Right kidney (tissue), 1 donor: Measurements from ENCODE around the gene KRT76.

Source experiments
- DNase-seq: peaks from one replicate; pipeline ENCODE4 v3.0.0-alpha.2; 2016

KRT76 gene

GRCh38 chr12:52813203-52813819 is 36.2 kb upstream of the KRT76 start:
- no peak for DNase-seq

- DNase-seq, result no peak
Observed at GRCh38 chr12:52812749-52813148, 35.6 kb upstream of the KRT76 start.

GRCh38 chr12:52812073-52812400 is 34.9 kb upstream of the KRT76 start:
- no peak for DNase-seq

DNA sequence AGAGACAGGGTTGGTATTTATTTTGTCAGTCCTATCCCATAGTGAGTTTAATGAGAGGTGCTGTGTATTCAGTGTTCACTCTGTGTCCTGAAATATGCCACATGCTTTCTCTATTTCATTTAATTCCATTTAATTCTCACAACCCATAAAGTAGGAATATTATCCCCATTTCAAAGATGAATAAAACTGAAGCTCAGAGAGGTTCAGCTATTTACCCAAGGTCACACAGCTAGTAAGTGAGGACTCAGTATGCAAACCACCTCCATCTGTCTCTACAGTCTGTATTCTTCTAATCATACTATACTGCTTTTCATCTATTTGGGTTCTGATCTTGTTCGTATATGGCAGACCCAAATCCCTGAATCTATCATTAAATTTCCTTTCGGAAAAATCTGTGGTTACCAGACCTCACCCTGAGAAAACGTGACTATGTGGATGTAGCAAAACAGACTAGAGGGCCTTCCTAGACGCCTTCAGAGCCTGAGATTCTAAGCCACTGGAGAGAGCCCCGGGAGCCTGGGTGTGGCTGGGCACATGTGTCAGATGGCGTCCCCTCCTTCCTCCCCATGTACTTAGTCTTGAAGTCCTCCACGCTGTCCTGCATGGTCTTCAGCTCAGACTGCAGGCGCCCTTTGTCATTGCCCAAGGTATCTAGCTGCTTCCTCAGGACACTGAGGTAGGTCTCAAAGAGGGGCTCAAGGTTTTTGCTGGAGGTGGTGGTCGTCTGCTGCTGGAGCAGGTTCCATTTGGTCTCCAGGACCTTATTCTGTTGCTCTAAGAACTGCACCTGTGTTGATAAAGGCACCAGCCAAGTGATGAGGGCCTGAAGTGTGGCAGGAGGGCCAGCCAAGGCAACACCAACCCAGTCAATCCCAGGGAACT is 34.3 kb upstream of the KRT76 start:
- DNase-seq, result no peak

GRCh38 chr12:52810554-52810953 is 33.4 kb upstream of the KRT76 start:
- no peak for DNase-seq

DNA sequence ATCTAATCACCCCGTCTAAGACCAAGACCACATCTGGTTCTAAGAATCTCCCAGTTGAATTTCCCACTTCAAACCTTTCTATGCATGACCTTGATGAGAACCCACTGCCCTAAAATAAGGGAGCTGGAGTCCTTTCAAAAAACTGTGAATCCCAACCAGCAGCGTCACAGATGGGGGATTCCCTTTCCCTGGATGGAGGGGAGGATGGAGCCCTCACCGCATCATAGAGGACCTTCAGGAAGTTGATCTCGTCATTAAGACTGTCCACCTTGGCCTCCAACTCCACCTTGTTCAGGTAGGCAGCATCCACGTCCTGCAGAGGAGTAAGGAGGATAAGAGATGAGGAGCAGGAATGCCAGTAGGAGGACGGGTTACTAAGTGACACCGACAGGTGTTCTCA is 32.0 kb upstream of the KRT76 start:
- DNase-seq, result no peak

GRCh38 chr12:52808573-52809160 is 31.5 kb upstream of the KRT76 start:
- no peak for DNase-seq

DNA sequence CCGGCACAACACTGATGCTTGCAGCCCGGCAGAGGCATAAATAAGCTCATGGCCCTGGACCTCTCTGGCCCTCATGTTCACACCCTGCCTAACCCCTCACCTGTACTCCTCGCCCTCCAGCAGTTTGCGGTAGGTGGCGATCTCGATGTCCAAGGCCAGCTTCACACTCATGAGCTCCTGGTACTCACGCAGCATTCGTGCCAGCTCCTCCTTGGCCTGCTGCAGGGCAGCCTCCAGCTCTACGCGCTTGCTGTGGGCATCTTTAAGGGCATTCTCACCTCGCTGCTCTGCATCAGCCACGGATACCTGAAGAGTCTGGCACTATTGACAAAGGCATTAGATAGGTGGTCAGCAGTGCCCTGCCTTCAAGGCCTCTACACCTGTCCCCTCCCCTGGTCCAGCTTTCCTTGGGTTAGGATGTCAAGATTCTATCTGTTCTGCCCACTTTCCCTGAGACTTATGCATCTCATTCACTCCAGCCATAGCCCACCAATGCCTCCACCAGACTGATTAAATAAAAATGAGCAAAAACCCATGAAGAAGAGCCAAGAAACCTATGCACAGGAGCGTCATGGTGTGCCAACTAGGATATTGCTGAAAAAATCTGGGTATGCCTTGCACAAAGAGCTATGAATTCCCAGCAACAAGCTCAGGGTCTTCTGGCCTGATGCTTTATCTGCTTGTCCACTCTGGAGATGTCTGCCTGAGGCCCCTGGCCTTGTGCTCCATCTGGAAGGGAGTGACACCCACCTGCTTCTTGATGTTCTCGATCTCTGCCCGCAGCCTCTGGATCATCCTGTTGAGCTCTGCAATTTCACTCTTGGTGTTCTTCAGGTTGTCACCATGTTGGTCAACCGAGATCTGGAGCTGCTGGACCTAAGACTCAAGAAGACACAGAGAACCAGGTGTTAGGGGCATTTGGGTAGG is 30.7 kb upstream of the KRT76 start:
- DNase-seq, result no peak

GRCh38 chr12:52806821-52807543 is 29.8 kb upstream of the KRT76 start:
- DNase-seq, result no peak

- no peak for DNase-seq
Observed at GRCh38 chr12:52806169-52806811, 29.1 kb upstream of the KRT76 start.

GRCh38 chr12:52805739-52806138 is 28.6 kb upstream of the KRT76 start:
- no peak for DNase-seq

GRCh38 chr12:52805000-52805399 is 27.9 kb upstream of the KRT76 start:
- DNase-seq, result no peak

GRCh38 chr12:52802442-52802841 is 25.3 kb upstream of the KRT76 start:
- no peak for DNase-seq

DNA sequence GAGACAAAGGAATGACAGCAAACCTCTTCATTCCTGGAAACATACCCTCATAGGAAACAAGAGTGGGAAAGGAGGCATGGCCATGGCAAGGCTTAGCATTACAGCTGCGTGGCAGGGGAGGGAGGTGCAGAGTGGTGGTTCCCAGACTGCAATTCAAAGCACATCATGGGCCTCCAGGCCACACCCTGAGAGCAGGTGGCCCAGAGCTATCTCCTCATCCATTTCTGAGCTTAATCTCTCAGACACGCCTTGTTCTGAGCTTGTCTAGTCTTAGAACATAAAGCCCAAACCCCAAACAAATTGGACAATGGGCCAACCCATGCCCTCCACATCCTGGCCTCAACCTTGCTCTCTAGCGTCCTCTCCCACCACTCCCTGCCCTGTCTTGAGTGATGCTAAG is 24.6 kb upstream of the KRT76 start:
- no peak for DNase-seq

DNA sequence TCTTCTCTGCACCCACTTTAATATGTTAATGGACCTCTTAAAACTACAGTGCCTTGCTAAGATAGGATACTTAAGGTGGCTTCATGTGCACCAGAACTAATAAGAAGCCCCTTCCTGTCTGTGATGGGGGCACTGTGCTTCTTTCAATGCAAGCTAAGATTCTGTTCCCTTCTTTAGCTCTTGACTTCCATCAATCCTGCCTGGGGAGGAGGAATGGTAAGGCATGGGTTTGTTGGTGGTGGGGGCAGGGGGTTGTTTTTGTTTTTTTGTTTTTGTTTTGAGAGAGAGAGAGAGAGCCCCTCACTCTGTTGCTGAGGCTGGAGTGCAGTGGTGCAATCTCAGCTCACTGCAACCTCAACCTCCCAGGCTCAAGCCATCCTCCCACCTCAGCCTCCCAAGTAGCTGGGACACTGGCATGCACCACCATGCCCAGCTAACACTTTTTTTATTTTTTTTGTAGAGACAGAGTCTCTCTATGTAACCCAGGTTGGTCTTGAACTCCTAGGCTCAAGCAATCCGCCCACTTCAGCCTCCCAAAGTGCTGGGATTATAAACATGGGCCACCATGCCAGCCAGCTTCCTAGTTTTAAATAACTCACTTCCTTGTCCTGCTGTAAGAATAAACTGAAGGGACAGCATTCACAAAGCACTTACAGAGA is 23.2 kb upstream of the KRT76 start:
- no peak for DNase-seq

DNA sequence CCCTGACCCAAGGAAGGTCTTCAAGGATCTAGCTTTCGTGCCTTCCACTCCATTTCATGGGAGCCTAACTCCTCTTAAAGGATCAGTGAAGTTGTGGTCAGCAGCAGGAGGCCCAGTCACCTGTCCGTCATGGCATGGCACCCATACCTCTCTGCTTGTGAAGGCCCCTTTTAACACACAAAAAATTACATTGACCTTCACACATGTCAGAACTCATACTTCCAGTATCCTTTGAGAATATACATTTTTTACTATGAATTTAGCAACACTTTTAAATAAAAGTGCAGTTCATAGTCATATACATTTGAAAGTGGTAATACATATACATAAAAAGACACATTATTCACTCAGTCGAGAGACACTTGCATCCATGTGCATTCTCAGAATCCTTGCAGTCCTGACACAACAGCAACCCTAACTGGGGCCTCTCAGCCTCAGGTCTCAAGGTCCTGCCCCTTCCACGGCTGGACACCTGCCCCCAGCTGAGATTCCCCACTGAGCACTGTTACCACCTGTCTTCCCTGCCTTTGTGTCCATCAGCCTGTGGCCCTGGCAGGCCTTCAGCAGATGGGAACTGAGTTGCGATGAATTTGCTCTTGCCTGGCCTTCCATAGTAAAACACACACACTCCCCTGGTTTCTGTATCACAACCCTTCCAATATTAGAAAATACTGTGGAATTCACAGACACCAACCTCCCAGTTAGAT is 22.5 kb upstream of the KRT76 start:
- DNase-seq, result no peak

DNA sequence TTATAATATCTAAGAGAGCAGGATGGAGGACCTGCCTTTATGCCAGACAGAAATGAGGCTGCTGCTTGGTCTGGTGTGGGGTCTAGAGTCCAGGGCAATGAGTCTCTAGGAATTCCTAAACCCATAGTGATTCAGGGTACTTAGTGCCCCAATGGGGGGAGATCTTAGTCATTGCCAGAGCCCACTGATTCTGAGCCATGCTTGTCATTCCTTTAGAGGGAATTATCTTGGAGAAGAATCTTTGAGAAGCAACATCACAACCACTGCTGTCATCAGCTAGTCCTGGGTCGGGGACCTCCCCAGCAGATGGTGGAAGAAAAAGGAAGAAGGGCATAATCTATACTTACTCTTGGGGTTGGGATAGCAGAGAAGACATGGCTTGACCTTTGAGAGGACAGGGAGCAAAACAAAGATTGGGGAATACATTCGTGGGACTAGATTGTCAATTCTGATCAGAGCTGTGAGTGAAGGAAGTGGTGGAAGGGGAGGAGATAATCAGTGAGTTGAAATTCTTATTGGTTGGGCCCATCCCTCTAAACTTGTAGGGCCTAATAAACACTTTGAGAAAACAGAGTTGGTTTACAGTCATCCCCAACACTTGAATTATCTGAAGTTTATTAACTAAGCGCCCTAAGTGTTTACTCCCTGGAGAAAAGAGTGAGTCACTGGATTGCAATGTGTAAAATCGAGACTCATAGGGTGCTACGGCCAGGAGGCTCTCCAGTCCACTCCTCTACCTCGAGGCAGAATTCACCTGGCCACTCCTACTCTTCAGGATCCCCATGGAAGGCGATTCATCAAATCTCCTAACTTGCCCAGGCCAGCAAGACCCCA is 21.7 kb upstream of the KRT76 start:
- no peak for DNase-seq

GRCh38 chr12:52798003-52798670 is 21.0 kb upstream of the KRT76 start:
- no peak for DNase-seq

GRCh38 chr12:52797529-52797894 is 20.4 kb upstream of the KRT76 start:
- DNase-seq, result no peak
